Activated naive CD4-positive, alpha-beta T cell treated with Interleukin-2 at 50 U/mL for 16 hours (primary cell): ENCODE data around the gene SETD1A.
A peak's percentile ranks its signal among the peaks of the same experiment; 100 is the strongest.

Source experiments
- DNase-seq: peaks from one replicate; pipeline ENCODE4 v3.0.0-alpha.2; 2020

Gene SETD1A

DNA sequence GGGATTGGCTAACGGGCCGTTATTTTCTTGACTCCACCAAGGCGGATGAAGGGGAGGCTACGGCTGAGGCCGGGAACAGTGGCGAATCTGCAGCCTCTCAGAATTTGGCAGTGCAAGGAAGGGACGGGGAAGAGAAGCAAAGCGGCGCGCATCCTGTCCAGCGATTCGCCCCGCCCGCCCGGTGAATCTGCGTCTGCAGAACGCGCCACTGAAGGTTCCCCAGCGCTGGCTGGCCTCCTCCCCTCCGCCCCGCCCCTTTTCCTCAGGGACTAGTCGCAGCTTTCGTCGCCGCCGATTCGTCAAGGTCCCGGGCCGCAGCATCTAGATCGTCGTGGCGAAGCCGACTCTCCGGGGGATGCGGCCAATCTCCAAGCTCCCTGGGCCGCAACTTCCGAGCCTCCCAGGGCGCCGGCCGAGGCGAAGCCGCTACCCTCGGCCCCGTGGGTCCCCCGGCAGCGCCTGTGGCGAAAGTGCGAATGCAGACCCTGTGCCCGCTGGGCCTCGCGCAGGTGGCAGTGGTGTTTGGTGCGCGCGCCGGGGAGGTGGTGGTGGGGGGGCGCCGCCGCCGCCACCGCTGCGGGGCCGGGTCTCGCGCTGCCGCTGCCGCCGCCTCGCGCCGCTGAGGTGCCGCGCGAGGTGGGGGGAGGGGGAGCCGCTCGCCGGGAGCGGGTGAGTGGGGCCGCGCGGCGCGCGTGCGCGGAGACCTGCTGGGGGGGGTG, at the start of gene SETD1A:
SETD1A (plus strand) TSS at position 299 of the 719 bp plus-strand sequence. CDS start 978 bp downstream, outside the sequence.
- peak; percentile 96 for DNase-seq

DNA sequence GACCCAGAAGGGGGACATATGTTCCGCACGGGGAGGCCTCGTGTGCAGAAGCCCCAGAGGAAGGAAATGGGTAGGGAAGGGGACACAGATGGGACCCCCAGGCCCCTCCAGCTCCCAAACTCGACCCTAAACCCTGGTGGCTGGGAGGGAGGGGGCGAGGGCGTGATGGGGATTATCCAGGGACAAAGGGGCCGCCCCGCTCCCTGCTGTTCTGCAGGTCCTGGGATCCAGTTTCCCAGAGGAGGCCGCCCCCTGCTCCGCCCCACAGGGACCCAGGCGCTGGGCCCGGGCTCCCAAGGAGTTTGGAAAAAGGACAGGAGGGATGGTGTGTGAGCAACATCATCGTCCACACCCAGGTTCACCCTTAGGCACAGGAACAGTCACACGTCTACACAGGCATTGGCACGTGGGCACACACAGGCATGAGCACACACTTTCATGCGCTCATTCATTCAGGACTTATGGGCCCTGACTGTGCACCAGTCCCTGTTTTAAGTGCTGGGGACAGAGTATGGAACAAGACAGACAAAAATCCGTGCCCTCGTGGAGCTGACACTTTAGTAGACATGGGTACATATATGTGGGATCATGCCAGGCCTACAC, 47.0 kb upstream of the SETD1A start:
- no peak for DNase-seq

DNA sequence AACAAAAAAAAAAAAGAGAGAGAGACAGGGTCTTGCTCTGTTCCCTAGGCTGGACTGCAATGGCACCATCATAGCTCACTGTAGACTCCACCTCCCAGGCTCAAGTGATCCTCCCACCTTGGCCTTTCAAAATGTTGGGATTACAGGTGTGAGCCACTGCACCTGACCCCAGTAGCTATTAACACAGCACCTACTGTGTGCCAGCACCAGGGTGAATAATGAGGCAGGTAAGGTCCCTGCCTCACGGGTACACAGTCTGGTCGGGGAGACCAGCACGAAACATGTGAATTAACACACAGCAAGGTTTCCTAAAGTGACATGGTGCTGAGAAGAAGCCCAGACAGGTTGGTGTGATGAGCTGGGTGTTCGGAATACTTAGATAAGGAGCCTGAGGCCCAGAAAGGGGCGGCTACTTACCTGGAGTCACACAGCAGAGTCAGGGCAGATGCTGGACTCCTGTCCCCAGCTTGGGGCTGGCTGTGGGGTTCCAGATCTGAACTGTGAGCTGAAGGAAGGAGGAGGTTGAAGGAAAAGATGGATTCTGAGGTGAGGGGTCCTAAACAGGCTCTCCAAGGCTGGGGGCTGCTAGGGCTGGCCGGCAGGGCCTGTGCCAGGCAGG, 44.7 kb upstream of the SETD1A start:
- no peak for DNase-seq

DNA sequence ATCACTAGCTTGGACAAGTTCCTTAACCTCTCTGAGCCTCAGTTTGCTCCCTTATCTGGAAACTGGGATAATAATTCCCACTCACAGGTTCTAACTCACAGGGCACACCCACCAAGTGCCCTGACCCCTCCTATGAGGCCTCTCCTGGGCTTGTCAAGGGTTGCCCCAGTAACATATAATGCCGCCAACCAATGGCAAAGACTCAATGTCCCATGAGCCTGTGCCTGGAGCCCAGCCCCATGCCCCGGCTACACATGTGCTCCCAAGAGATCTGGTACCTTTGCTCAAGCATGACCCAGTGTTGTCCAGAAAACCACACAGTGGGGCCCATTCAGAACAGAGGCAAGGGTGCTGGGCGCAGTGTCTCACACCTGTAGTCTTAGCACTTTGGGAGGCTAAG, 42.7 kb upstream of the SETD1A start:
- DNase-seq: no peak

DNA sequence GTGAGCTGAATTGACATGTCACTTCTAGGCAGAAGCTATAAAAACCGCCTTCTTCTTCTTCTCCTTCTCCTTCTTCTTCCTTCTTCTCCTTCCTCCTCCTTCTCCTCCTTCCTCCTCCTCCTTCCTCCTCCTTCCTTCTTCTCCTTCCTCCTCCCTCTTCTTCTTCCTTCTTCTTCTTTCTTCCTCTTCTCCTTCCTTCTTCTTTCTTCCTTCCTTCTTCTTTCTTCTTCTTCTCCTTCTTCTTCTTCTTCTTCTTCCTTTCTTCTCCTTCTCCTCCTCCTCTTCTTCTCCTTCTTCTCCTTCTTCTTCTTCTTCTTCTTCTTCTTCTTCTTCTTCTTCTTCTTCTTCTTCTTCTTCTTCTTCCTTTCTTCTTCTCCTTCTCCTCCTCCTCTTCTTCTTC, 38.9 kb upstream of the SETD1A start:
- DNase-seq: no peak

- DNase-seq: no peak
These were observed 36.7 kb upstream of the SETD1A start for GRCh38 chr16:30920891-30921290.

DNA sequence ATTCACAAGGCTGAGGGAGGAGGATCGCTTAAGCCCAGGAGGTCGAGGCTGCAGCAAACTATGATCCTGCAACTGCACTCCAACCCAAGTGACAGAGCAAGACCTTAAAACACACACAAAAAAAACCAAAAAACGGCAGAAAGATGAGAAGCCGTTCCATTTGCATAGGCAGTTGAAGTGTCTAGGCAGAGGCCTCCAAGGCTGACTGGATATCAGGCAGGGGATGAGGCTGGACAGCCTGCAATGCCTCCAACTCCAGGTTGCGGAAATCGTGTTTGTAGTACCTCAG, 36.2 kb upstream of the SETD1A start:
- no peak for DNase-seq

DNA sequence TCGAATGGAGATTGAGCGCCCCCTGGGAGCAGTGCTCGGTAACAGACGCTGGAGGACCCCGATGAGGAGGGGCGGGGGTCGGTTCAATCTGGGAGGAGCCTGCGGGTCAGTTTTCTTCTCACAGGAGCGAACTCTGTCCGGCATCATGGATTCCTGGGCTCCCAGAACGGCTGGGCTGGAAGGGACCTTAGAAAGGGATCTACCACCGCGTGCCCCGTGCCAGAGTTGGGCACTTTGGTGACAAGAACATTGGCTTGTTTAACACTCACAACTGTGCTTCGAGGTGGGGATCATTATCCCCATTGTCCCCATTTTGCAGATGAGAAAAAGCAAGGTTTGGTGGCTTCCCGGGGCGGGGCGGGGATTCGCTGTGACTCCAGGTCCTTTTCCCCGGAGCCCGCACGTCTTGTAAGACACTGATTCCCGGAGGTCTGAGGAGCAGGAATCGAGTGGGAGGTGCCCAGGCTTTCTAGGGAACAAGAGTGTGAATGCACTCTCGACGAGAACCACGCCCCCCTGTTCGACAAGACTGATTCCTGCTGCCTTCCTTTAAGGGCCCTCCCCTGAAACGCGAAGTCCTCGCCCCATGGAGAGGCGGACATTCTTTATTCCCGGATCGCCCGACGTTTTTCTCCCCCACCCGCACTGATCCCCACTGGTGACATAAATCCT, 35.7 kb upstream of the SETD1A start:
- peak; percentile 89 for DNase-seq

DNA sequence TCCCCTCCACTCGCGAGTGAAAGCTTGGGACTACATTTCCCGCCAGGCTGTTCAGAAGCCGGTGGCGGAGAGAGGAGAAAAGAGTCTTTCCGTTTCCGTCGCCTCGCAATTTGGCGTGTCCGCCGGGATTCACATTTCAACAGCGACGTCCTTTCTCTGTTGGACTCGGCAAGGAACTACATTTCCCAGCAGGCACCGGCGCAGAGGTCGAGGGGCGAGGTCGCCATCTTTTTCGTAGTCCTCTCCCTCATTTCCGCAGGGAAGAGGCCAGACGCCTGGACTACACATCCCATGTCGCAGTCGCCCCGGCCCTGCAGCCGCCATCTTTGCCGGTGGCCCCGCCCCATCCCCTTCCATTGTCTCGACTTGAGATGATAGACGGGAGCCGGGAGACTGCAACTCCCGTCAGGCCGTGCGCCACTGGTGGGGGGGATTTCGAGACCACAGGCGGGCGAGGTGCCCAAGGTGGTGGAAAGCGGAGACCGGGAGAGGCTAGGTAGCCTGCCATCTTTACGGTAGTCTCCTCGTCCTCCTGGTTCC, 35.1 kb upstream of the SETD1A start:
- DNase-seq: peak; percentile 100

GRCh38 chr16:30922960-30923535, 34.5 kb upstream of the SETD1A start:
- DNase-seq: peak; percentile 96

DNA sequence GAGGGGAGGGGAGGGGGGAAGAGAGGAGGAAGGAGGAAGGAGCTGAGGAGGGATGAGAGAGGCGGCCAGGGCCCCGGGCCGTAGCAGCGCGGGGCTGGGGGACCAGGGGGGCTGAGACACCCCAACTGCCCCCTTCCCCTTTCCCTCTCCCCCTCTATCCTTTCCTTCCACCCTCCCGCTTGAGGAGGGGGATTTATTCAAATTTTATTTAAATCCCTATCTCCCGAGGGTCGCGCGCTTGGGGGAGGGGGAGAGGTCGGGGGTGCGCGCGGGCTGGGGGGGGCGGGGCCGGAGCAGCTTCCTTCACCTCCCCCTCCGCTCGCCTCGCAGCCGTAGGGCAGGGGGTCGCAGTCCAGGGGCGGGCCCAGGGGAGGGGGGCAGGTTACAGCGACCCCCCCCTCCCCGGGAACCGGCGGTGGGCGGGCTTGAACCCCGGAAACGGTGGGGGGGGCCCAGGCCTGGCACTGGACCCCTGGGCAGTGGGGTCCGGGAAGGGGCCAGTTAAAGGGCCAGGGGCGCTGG, 33.9 kb upstream of the SETD1A start, which contains the start of gene FBXL19:
FBXL19 (plus strand) TSS at position 19 of the 522 bp plus-strand sequence. CDS start 2,183 bp downstream, outside the sequence.
- DNase-seq: no peak

- DNase-seq: peak; percentile 20
These were observed 33.3 kb upstream of the SETD1A start for GRCh38 chr16:30924076-30924912.

GRCh38 chr16:30924913-30925631, 32.5 kb upstream of the SETD1A start:
- DNase-seq: no peak

GRCh38 chr16:30925632-30925987, 31.9 kb upstream of the SETD1A start:
- no peak for DNase-seq

GRCh38 chr16:30925995-30926811, 31.4 kb upstream of the SETD1A start:
- no peak for DNase-seq

GRCh38 chr16:30926937-30927788, 30.4 kb upstream of the SETD1A start:
- no peak for DNase-seq

- DNase-seq: peak; percentile 43
These were observed 29.7 kb upstream of the SETD1A start for GRCh38 chr16:30927789-30928378.

- DNase-seq: no peak
These were observed 29.2 kb upstream of the SETD1A start for GRCh38 chr16:30928390-30928789.

- no peak for DNase-seq
These were observed 28.4 kb upstream of the SETD1A start for GRCh38 chr16:30929167-30929566.
